Smooth muscle cell (in vitro differentiated cells): ENCODE results near the gene TMBIM4. TPM values are rescaled to one million over a fixed set of nuclear protein-coding genes. Genes with fewer than 3 reads are reported as not detected.

Source experiments
- DNase-seq: peaks from one replicate; lab custom pipeline; 2025; ENCODE audit not compliant: unreplicated experiment; lab: John Stamatoyannopoulos, UW
- H2AFZ ChIP-seq: fragments of 200-600 bp; sonication (generic); 2 replicates; pipeline ENCODE4 v1.6.0; 2016; ENCODE audit warnings: antibody characterized with exemption, low read depth, mild to moderate bottlenecking
- H3F3A ChIP-seq: fragments of 200-600 bp; sonication (generic); 2 replicates; pipeline ENCODE4 v1.6.0; 2017; ENCODE audit warnings: antibody characterized with exemption, low read depth
- H3K27ac ChIP-seq: fragments of 200-600 bp; sonication (generic); 2 replicates; pipeline ENCODE4 v1.5.1; 2016; ENCODE audit warnings: low read depth, mild to moderate bottlenecking
- H3K27me3 ChIP-seq: fragments of 200-600 bp; sonication (generic); 2 replicates; pipeline ENCODE4 v1.6.1; 2016; ENCODE audit warnings: low read depth, mild to moderate bottlenecking
- H3K36me3 ChIP-seq: fragments of 200-600 bp; sonication (generic); 2 replicates; pipeline ENCODE4 v1.5.1; 2016; ENCODE audit warnings: low read depth
- H3K4me1 ChIP-seq: fragments of 200-600 bp; sonication (generic); 2 replicates; pipeline ENCODE4 v1.5.1; 2016; ENCODE audit warnings: low read depth
- H3K4me2 ChIP-seq: fragments of 200-600 bp; sonication (generic); 2 replicates; pipeline ENCODE4 v1.6.0; 2016; ENCODE audit warnings: mild to moderate bottlenecking
- H3K4me3 ChIP-seq: fragments of 200-600 bp; sonication (generic); 2 replicates; pipeline ENCODE4 v1.5.1; 2016; ENCODE audit warnings: mild to moderate bottlenecking
- H3K79me2 ChIP-seq: fragments of 200-600 bp; sonication (generic); 2 replicates; pipeline ENCODE4 v1.6.0; 2016; ENCODE audit warnings: low read depth, mild to moderate bottlenecking
- H3K9ac ChIP-seq: fragments of 200-600 bp; sonication (generic); 2 replicates; pipeline ENCODE4 v1.6.0; 2016; ENCODE audit warnings: low read depth
- H3K9me3 ChIP-seq: fragments of 200-600 bp; sonication (generic); replicated peaks from 2 replicates; pipeline ENCODE4 v1.5.1; 2016; ENCODE audit warnings: low read depth
- H4K20me1 ChIP-seq: fragments of 200-600 bp; sonication (generic); 2 replicates; pipeline ENCODE4 v1.6.0; 2016; ENCODE audit warnings: low read depth
- WGBS: methylation state at CpG from one replicate; pipeline ENCODE4 v1.1.7; 2016; ENCODE audit warnings: low lambda C conversion rate; 5-methylcytosine and 5-hydroxymethylcytosine counted together
- polyA plus RNA-seq: library from polyadenylated mRNA; unstranded; fragments of >200 nt; fragmentation: Nextera tagmentation; extraction: Ambion mirVana; gene quantifications from 2 replicates; pipeline ENCODE4 v1.2.1, GENCODE V29; 2016
- total RNA-seq: library from RNA; depleted of rRNA; stranded (reverse); fragments of >200 nt; gene quantifications from 2 replicates; pipeline ENCODE4 v1.2.3, GENCODE V29; 2014
- TF ChIP-seq, protein P1 (sequence below): fragments of 200-600 bp; sonication (generic); IDR thresholded peaks from 2 replicates; pipeline ENCODE4 v1.5.1; 2017; ENCODE audit warnings: borderline replicate concordance, mild to moderate bottlenecking, antibody characterized with exemption; ENCODE audit not compliant: insufficient read depth, poor library complexity, severe bottlenecking

The TMBIM4 gene
- total and polyA plus RNA-seq, 2 experiments from 2014 or later = 97.9 to 103 TPM

DNA sequence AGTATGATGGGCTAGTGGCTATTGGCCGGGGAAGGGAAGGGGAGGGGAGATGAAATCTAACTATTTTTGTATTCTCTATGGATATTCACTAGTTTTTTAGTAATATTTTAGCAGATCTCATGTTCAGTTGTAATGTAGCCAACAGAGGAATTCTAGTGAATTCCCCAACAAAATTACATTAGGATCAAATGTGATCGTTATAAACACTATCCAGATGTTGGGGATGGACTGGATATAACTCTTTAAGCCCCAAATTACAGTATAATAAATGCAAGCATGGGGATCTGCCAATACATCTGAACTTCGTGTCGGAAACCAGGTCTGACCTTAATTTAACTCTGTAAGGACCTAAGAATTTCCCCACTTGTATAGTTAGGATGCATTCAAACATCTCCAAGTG lies 60.7 kb downstream of the TMBIM4 start:
- Histone ChIP-seq H2AFZ (no peak overlapping the region), H3K9ac (no peak overlapping the region), H3K79me2 (no peaks in the 10 kb centered on the region), H3K36me3 (no peaks in the 10 kb centered on the region), H3K4me1 (peaks cover 10% of the 10 kb centered on the region), H3K27me3 (no peaks in the 10 kb centered on the region), H3F3A (no peaks in the 10 kb centered on the region), H3K27ac (no peak overlapping the region), H3K4me2 (no peak overlapping the region), H3K4me3 (no peak overlapping the region), H3K9me3 (no peaks in the 10 kb centered on the region), H4K20me1 (no peaks in the 10 kb centered on the region)
- 88% methylated on average over 4 of the region's 4 CpGs for WGBS
- TF ChIP-seq, protein P1, sequence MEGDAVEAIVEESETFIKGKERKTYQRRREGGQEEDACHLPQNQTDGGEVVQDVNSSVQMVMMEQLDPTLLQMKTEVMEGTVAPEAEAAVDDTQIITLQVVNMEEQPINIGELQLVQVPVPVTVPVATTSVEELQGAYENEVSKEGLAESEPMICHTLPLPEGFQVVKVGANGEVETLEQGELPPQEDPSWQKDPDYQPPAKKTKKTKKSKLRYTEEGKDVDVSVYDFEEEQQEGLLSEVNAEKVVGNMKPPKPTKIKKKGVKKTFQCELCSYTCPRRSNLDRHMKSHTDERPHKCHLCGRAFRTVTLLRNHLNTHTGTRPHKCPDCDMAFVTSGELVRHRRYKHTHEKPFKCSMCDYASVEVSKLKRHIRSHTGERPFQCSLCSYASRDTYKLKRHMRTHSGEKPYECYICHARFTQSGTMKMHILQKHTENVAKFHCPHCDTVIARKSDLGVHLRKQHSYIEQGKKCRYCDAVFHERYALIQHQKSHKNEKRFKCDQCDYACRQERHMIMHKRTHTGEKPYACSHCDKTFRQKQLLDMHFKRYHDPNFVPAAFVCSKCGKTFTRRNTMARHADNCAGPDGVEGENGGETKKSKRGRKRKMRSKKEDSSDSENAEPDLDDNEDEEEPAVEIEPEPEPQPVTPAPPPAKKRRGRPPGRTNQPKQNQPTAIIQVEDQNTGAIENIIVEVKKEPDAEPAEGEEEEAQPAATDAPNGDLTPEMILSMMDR = no peak
- no peak for DNase-seq

DNA sequence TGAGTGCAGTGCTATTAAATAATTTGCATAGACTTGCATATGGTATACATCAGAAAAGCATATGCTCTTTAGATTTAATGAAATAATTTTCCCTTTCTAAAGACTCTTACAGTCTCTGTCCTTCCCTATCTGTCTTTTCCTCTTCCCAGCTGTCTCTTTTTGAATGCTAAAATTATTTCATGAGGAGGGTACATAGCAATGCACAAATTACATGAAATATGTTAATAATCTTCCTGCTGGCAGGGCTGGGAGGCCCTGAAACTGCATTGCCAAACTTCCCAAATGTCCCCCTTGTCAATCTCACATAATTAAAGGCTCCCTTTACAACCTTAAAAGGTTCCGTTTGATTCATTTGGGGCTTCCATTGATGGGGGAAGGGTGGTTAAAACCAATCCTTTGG lies 61.4 kb downstream of the TMBIM4 start:
- no peak overlapping the region for H3K9ac ChIP-seq
- no peak overlapping the region for H3K4me3 ChIP-seq
- H3K79me2 ChIP-seq = no peaks in the 10 kb centered on the region
- WGBS = 89% methylated on average over 1 of the region's 1 CpG
- H3F3A ChIP-seq = no peaks in the 10 kb centered on the region
- H3K4me1 ChIP-seq = peaks cover 10% of the 10 kb centered on the region
- no peak for DNase-seq
- no peaks in the 10 kb centered on the region for H3K9me3 ChIP-seq
- H3K36me3 ChIP-seq = no peaks in the 10 kb centered on the region
- H3K27me3 ChIP-seq = no peaks in the 10 kb centered on the region
- no peaks in the 10 kb centered on the region for H4K20me1 ChIP-seq
- no peak overlapping the region for H3K27ac ChIP-seq
- TF ChIP-seq, protein P1 = no peak
- no peak overlapping the region for H2AFZ ChIP-seq
- no peak overlapping the region for H3K4me2 ChIP-seq

GRCh38 chr12:66107451-66107915 lies 62.3 kb downstream of the TMBIM4 start:
- Histone ChIP-seq H3K27ac (no peak overlapping the region), H3K9me3 (no peaks in the 10 kb centered on the region), H3K4me3 (no peak overlapping the region), H3K4me1 (peaks cover 10% of the 10 kb centered on the region), H3K79me2 (no peaks in the 10 kb centered on the region), H3K4me2 (peak overlapping the region; percentile 76), H3F3A (no peaks in the 10 kb centered on the region), H2AFZ (peak overlapping the region; percentile 85), H3K27me3 (no peaks in the 10 kb centered on the region), H3K9ac (no peak overlapping the region), H4K20me1 (no peaks in the 10 kb centered on the region), H3K36me3 (no peaks in the 10 kb centered on the region)
- TF ChIP-seq, protein P1 = peak; percentile 74
- DNase-seq = no peak
- WGBS = 23% methylated on average over 9 of the region's 9 CpGs
